ENCODE measurements around the gene STK35.

The STK35 gene

GRCh38 chr20:2059411-2059810 is 42.2 kb upstream of the STK35 start:
- TF ChIP-seq RAD21 (IDR thresholded peaks at IDR 0.05; ENCODE audit: low read depth) (no peak), CEBPB (IDR thresholded peaks at IDR 0.05) (no peak), USF1 (IDR thresholded peaks at IDR 0.05) (no peak), TCF12 (IDR thresholded peaks at IDR 0.05; ENCODE audit: low read depth) (no peak), TAF1 (IDR thresholded peaks at IDR 0.05; ENCODE audit: low read depth) (no peak), EP300 (IDR thresholded peaks at IDR 0.05; ENCODE audit: borderline replicate concordance) (no peak), CREB1 (IDR thresholded peaks at IDR 0.05; ENCODE audit: low read depth) (no peak), EGR1 (IDR thresholded peaks at IDR 0.05) (no peak), MAX (IDR thresholded peaks at IDR 0.05) (no peak), REST (IDR thresholded peaks at IDR 0.05; ENCODE audit: low read depth) (no peak), YY1 (IDR thresholded peaks at IDR 0.05; ENCODE audit: low read depth) (no peak), ZBTB7A (IDR thresholded peaks at IDR 0.05; ENCODE audit: low read depth) (no peak), NFIC (IDR thresholded peaks at IDR 0.05) (no peak), TEAD4 (IDR thresholded peaks at IDR 0.05) (no peak), FOXM1 (IDR thresholded peaks at IDR 0.05; ENCODE audit: borderline replicate concordance, low read depth) (no peak)

GRCh38 chr20:2065099-2065498 is 36.5 kb upstream of the STK35 start:
- TF ChIP-seq FOXM1 (IDR thresholded peaks at IDR 0.05; ENCODE audit: borderline replicate concordance, low read depth) (no peak), YY1 (IDR thresholded peaks at IDR 0.05; ENCODE audit: low read depth) (no peak), CEBPB (IDR thresholded peaks at IDR 0.05) (no peak), CREB1 (IDR thresholded peaks at IDR 0.05; ENCODE audit: low read depth) (no peak), ZBTB7A (IDR thresholded peaks at IDR 0.05; ENCODE audit: low read depth) (no peak), TEAD4 (IDR thresholded peaks at IDR 0.05) (no peak), EP300 (IDR thresholded peaks at IDR 0.05; ENCODE audit: borderline replicate concordance) (no peak), EGR1 (IDR thresholded peaks at IDR 0.05) (no peak), USF1 (IDR thresholded peaks at IDR 0.05) (no peak), NFIC (IDR thresholded peaks at IDR 0.05) (no peak)

GRCh38 chr20:2066461-2067122 is 35.0 kb upstream of the STK35 start:
- TF ChIP-seq REST (IDR thresholded peaks at IDR 0.05; ENCODE audit: low read depth) = no peak
- no peak for TF ChIP-seq ZBTB7A (IDR thresholded peaks at IDR 0.05; ENCODE audit: low read depth)
- no peak for TF ChIP-seq CREB1 (IDR thresholded peaks at IDR 0.05; ENCODE audit: low read depth)
- TF ChIP-seq NFIC (IDR thresholded peaks at IDR 0.05) = no peak

- TF ChIP-seq RAD21 (IDR thresholded peaks at IDR 0.05; ENCODE audit: low read depth) = no peak
- TF ChIP-seq TCF12 (IDR thresholded peaks at IDR 0.05; ENCODE audit: low read depth) = no peak
- TF ChIP-seq CEBPB (IDR thresholded peaks at IDR 0.05) = no peak
- TF ChIP-seq NFIC (IDR thresholded peaks at IDR 0.05) = peak; percentile 27; the same call in 1 of the 2 replicates
- TF ChIP-seq REST (IDR thresholded peaks at IDR 0.05; ENCODE audit: low read depth) = no peak
Measured at GRCh38 chr20:2080532-2081224, 20.9 kb upstream of the STK35 start.

GRCh38 chr20:2084703-2085102 is 16.9 kb upstream of the STK35 start:
- TF ChIP-seq EGR1 (IDR thresholded peaks at IDR 0.05) (no peak), FOXM1 (IDR thresholded peaks at IDR 0.05; ENCODE audit: borderline replicate concordance, low read depth) (no peak), USF1 (IDR thresholded peaks at IDR 0.05) (no peak), CREB1 (IDR thresholded peaks at IDR 0.05; ENCODE audit: low read depth) (no peak), TCF12 (IDR thresholded peaks at IDR 0.05; ENCODE audit: low read depth) (no peak), EP300 (IDR thresholded peaks at IDR 0.05; ENCODE audit: borderline replicate concordance) (no peak), REST (IDR thresholded peaks at IDR 0.05; ENCODE audit: low read depth) (no peak), ZBTB7A (IDR thresholded peaks at IDR 0.05; ENCODE audit: low read depth) (no peak), CEBPB (IDR thresholded peaks at IDR 0.05) (no peak), TAF1 (IDR thresholded peaks at IDR 0.05; ENCODE audit: low read depth) (no peak), TEAD4 (IDR thresholded peaks at IDR 0.05) (no peak), MAX (IDR thresholded peaks at IDR 0.05) (no peak), RAD21 (IDR thresholded peaks at IDR 0.05; ENCODE audit: low read depth) (no peak)

Data from Ishikawa (cell line).